H1 (cell line): ENCODE data around the gene FARP2. TPM values are rescaled to one million over a fixed set of nuclear protein-coding genes. Genes with fewer than 3 reads are reported as not detected.

Experiments
- CTCF ChIA-PET: fragments of 300-600 bp; sonication (Branson Sonifier 250); formaldehyde crosslinking; loops from one replicate; lab custom pipeline; 2021; ENCODE audit not compliant: partially characterized antibody; lab: Charles Lee
- POLR2A ChIA-PET: fragments of 300-600 bp; sonication (Branson Sonifier 250); formaldehyde crosslinking; loops from one replicate; lab custom pipeline; 2021; ENCODE audit warnings: inconsistent platforms; ENCODE audit not compliant: partially characterized antibody; lab: Charles Lee
- DNase-seq, 2 experiments: peaks; one replicate each; pipeline versions ENCODE4 v3.0.0 to v3.0.0-alpha.2; 2010 to 2022; ENCODE audit warnings: low spot score in 2 of 2, low read depth in 1 of 2, mixed read lengths in 1 of 2
- FAIRE-seq: peaks from 2 replicates; lab custom pipeline; 2011; peaks lifted over from hg19 to GRCh38; lab: Jason Lieb, UNC
- H2AFZ ChIP-seq: 2 replicates; pipeline ENCODE4 v1.8.1; 2012; ENCODE audit warnings: low read length, inconsistent platforms
- H2AK5ac ChIP-seq: 2 replicates; pipeline ENCODE4 v1.6.1; 2013; ENCODE audit warnings: low read depth, low read length
- H2BK120ac ChIP-seq: replicated peaks from 2 replicates; pipeline ENCODE3; 2013; ENCODE audit warnings: low read depth, low read length, inconsistent platforms
- H2BK12ac ChIP-seq: 2 replicates; pipeline ENCODE4 v1.6.1; 2013; ENCODE audit warnings: low read depth, low read length
- H2BK15ac ChIP-seq: 2 replicates; pipeline ENCODE4 v1.6.1; 2013; ENCODE audit warnings: low read length
- H2BK20ac ChIP-seq: 2 replicates; pipeline ENCODE4 v1.6.1; 2013; ENCODE audit warnings: low read length
- H2BK5ac ChIP-seq: 2 replicates; pipeline ENCODE4 v1.6.1; 2013; ENCODE audit warnings: low read depth, low read length
- H3K14ac ChIP-seq: 2 replicates; pipeline ENCODE4 v1.6.1; 2013; ENCODE audit warnings: inconsistent platforms; ENCODE audit not compliant: insufficient read length
- H3K18ac ChIP-seq: 2 replicates; pipeline ENCODE4 v1.6.1; 2013; ENCODE audit warnings: low read length; ENCODE audit errors: extremely low read depth
- H3K23ac ChIP-seq: 2 replicates; pipeline ENCODE4 v1.6.1; 2013; ENCODE audit warnings: inconsistent platforms; ENCODE audit not compliant: insufficient read length
- H3K23me2 ChIP-seq: 2 replicates; pipeline ENCODE4 v1.6.1; 2013; ENCODE audit warnings: low read depth, low read length
- H3K27ac ChIP-seq: 2 replicates; pipeline ENCODE4 v1.6.1; 2011; ENCODE audit warnings: low read depth, low read length, inconsistent platforms
- H3K27me3 ChIP-seq, 4 experiments: replicated peaks in 1 of 4; 1 replicate in 1 of 4; 2 replicates in 3 of 4; pipeline versions ENCODE4 v1.6.1 to v1.8.1; 2011 to 2013; ENCODE audit warnings: low read length in 3 of 4, mild to moderate bottlenecking in 3 of 4, inconsistent platforms in 2 of 4, mixed read lengths in 2 of 4, moderate library complexity in 1 of 4; ENCODE audit not compliant: control insufficient read depth in 3 of 4, insufficient read depth in 3 of 4; ENCODE audit errors: extremely low read depth in 1 of 4
- H3K36me3 ChIP-seq, 4 experiments: 2 replicates each; pipeline versions ENCODE4 v1.6.1 to v1.8.1; 2011 to 2013; ENCODE audit warnings: mild to moderate bottlenecking in 4 of 4, low read length in 3 of 4, moderate library complexity in 2 of 4, control low read depth in 1 of 4, inconsistent platforms in 1 of 4; ENCODE audit not compliant: insufficient read depth in 4 of 4, control insufficient read depth in 2 of 4
- H3K4ac ChIP-seq: replicated peaks from 2 replicates; pipeline ENCODE3; 2013; ENCODE audit warnings: low read length, low read depth, mixed read lengths, inconsistent platforms; ENCODE audit not compliant: insufficient read length
- H3K4me1 ChIP-seq, 4 experiments: replicated peaks in 1 of 4; 1 replicate in 1 of 4; 2 replicates in 3 of 4; pipeline versions ENCODE4 v1.6.1 to v1.8.1; 2011 to 2013; ENCODE audit warnings: low read length in 3 of 4, inconsistent platforms in 2 of 4, mixed read lengths in 1 of 4; ENCODE audit not compliant: insufficient read depth in 4 of 4, control insufficient read depth in 3 of 4
- H3K4me2 ChIP-seq, 2 experiments: 2 replicates each; pipeline versions ENCODE4 v1.6.1 to v1.8.1; 2011 to 2013; ENCODE audit warnings: low read depth in 2 of 2, low read length in 2 of 2, control low read depth in 1 of 2, inconsistent platforms in 1 of 2, mild to moderate bottlenecking in 1 of 2; ENCODE audit not compliant: insufficient read depth in 1 of 2
- H3K4me3 ChIP-seq, 4 experiments: fragments of 200-600, 300-600 bp in 1 of 4; sonication (generic), shearing (Covaris generic), sonication (Bioruptor Twin) in 1 of 4; 2 replicates each; pipeline versions ENCODE4 v1.5.1 to v1.8.1; 2011 to 2016; ENCODE audit warnings: low read length in 4 of 4, low read depth in 3 of 4, control low read depth in 2 of 4, inconsistent platforms in 2 of 4, mild to moderate bottlenecking in 2 of 4, mixed read lengths in 1 of 4, moderate library complexity in 1 of 4; ENCODE audit not compliant: insufficient read depth in 2 of 4; ENCODE audit errors: extremely low read depth in 1 of 4
- H3K56ac ChIP-seq: replicated peaks from 2 replicates; pipeline ENCODE3; 2013; ENCODE audit warnings: low read depth, mild to moderate bottlenecking, mixed read lengths, low read length, inconsistent platforms; ENCODE audit not compliant: insufficient read length
- H3K79me1 ChIP-seq: 2 replicates; pipeline ENCODE4 v1.6.1; 2013; ENCODE audit warnings: low read depth, low read length, control low read depth
- H3K79me2 ChIP-seq, 2 experiments: 2 replicates each; pipeline versions ENCODE4 v1.6.1 to v1.8.1; 2012 to 2013; ENCODE audit warnings: low read length in 2 of 2, mild to moderate bottlenecking in 2 of 2, inconsistent platforms in 1 of 2; ENCODE audit not compliant: insufficient read depth in 2 of 2, control insufficient read depth in 1 of 2
- H3K9ac ChIP-seq, 4 experiments: replicated peaks in 1 of 4; 1 replicate in 1 of 4; 2 replicates in 3 of 4; pipeline versions ENCODE4 v1.6.1 to v1.8.1; 2011 to 2013; ENCODE audit warnings: low read depth in 3 of 4, low read length in 3 of 4, control low read depth in 2 of 4, mild to moderate bottlenecking in 2 of 4, moderate library complexity in 2 of 4, inconsistent platforms in 1 of 4; ENCODE audit errors: extremely low read depth in 1 of 4
- H3K9me3 ChIP-seq, 2 experiments: 2 replicates each; pipeline versions ENCODE4 v1.6.1 to v1.8.1; 2012 to 2013; ENCODE audit warnings: mild to moderate bottlenecking in 2 of 2, moderate library complexity in 2 of 2, control low read depth in 1 of 2, inconsistent platforms in 1 of 2, low read depth in 1 of 2, low read length in 1 of 2, mixed read lengths in 1 of 2; ENCODE audit not compliant: insufficient read depth in 2 of 2
- H4K20me1 ChIP-seq, 2 experiments: replicated peaks in 1 of 2; 2 replicates each; pipeline versions ENCODE3 to v1.8.1; 2011 to 2013; ENCODE audit warnings: inconsistent platforms in 2 of 2, low read length in 2 of 2, mild to moderate bottlenecking in 1 of 2; ENCODE audit not compliant: insufficient read depth in 2 of 2, control insufficient read depth in 1 of 2
- H4K5ac ChIP-seq: 2 replicates; pipeline ENCODE4 v1.6.1; 2013; ENCODE audit warnings: low read length, low read depth, mixed read lengths, inconsistent platforms; ENCODE audit not compliant: insufficient read length
- H4K8ac ChIP-seq: 2 replicates; pipeline ENCODE4 v1.8.0; 2013; ENCODE audit warnings: mild to moderate bottlenecking, moderate library complexity, low read length, inconsistent platforms; ENCODE audit not compliant: insufficient read depth; ENCODE audit errors: extremely low read depth
- H4K91ac ChIP-seq: replicated peaks from 2 replicates; pipeline ENCODE3; 2013; ENCODE audit warnings: low read length, mixed read lengths, inconsistent platforms; ENCODE audit not compliant: insufficient read length
- WGBS, 2 experiments: shearing (Covaris generic) in 1 of 2; methylation state at CpG; one replicate each; pipeline versions ENCODE4 v1.1.6 to v1.1.7; 2013 to 2015; ENCODE audit warnings: low lambda C conversion rate in 2 of 2, mixed read lengths in 2 of 2, inconsistent platforms in 1 of 2, low coverage in 1 of 2, missing lambda C conversion rate in 1 of 2; ENCODE audit not compliant: insufficient replicate concordance in 2 of 2, insufficient coverage in 1 of 2, insufficient read length in 1 of 2; ENCODE audit errors: extremely low coverage in 1 of 2, missing lambda C conversion rate in 1 of 2; 5-methylcytosine and 5-hydroxymethylcytosine counted together
- polyA plus RNA-seq, 7 experiments: library from polyadenylated mRNA; depleted of rRNA in 3 of 7; stranded (reverse) in 5 of 7; unstranded in 2 of 7; fragments of >200 nt in 5 of 7; fragments of 200-250 nt in 2 of 7; gene quantifications; 1 replicate in 5 of 7; 2 replicates in 1 of 7; 4 replicates in 1 of 7; pipeline versions ENCODE4 v1.2.1 to v1.2.3, GENCODE V29; 2011 to 2013; ENCODE audit warnings: missing spikeins in 2 of 7, mixed read lengths in 2 of 7
- total RNA-seq: library from RNA; stranded (reverse); fragmentation: NEBNext Ultra II Directional; extraction: Animal tissue kit (Norgen Biotek cat#: 25700); gene quantifications from 2 replicates; pipeline ENCODE4 v1.2.1, GENCODE V29; 2021

The FARP2 gene
- total and polyA plus RNA-seq, 2 of the 8 experiments (the other 6 are each of a cell fraction or from before 2014, with no cell fraction given): 12.4 to 33.4 TPM

DNA sequence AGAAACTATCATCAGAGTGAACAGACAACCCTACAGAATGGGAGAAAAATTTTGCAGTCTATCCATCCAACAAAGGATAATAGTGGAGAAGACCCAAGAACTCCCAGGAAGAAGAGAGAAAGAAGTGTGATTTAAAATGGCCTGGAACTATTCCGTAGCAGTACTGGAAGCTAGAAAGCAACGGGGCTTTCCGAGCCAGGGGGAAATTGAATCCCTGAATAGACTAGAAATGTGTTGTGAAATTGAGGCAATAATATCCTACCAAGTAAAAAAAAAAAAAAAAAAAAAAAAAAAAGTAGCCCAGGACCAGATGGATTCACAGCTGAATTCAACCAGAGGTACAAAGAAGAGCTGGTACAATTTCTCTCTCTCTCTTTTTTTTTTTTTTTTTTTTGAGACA, 69.3 kb downstream of the FARP2 start:
- H2AFZ ChIP-seq: no peak overlapping the region
- no peak overlapping the region for H3K27ac ChIP-seq
- no peak overlapping the region for H3K14ac ChIP-seq
- no peak overlapping the region for H3K23ac ChIP-seq
- H3K9ac ChIP-seq: no peak overlapping the region
- POLR2A ChIA-PET: no interaction called here
- H3K4ac ChIP-seq: no peak overlapping the region
- no peaks in the 10 kb centered on the region for H4K20me1 ChIP-seq
- no peaks in the 10 kb centered on the region; a peak in 1 of 4 replicates for H3K9me3 ChIP-seq
- no peaks in the 10 kb centered on the region for H3K79me2 ChIP-seq
- H3K4me3 ChIP-seq: no peak overlapping the region
- H3K23me2 ChIP-seq: no peaks in the 10 kb centered on the region
- no peak overlapping the region for H2BK12ac ChIP-seq
- no peak overlapping the region for H4K5ac ChIP-seq
- FAIRE-seq (no peak), DNase-seq (no peak)
- no peak overlapping the region for H2BK5ac ChIP-seq
- no peak overlapping the region for H2BK15ac ChIP-seq
- no peak overlapping the region for H2BK120ac ChIP-seq
- H3K56ac ChIP-seq: no peak overlapping the region
- no peak overlapping the region for H2BK20ac ChIP-seq
- peaks cover 4 to 14% (median 10%) of the 10 kb centered on the region in 4 experiments; a peak in 6 of 8 replicates for H3K36me3 ChIP-seq
- no peaks in the 10 kb centered on the region for H3K4me1 ChIP-seq
- no peak overlapping the region for H3K18ac ChIP-seq
- H4K8ac ChIP-seq: no peak overlapping the region
- WGBS, 2 experiments: 100% methylated on average over 3 of the region's 3 CpGs; no CpG with 5 or more reads in 1 of the 2 experiments
- no peak overlapping the region for H4K91ac ChIP-seq
- no peaks in the 10 kb centered on the region; the same call in 1 of the 2 replicates for H3K79me1 ChIP-seq
- CTCF ChIA-PET: no interaction called here
- H3K27me3 ChIP-seq: no peaks in the 10 kb centered on the region
- H2AK5ac ChIP-seq: no peak overlapping the region
- H3K4me2 ChIP-seq: no peak overlapping the region
